Adrenal gland (tissue), 12 donors: Measurements from ENCODE around the gene PTMA. TPM values are rescaled to one million over a fixed set of nuclear protein-coding genes. Genes with fewer than 3 reads are reported as not detected.

Experiments
- DNase-seq, 7 donors: peaks; one replicate each; pipeline ENCODE4 v3.0.0-alpha.2; 2019 to 2020
- H3K27ac ChIP-seq, 5 donors: fragments of 200-600 bp; sonication (generic) in 4 of 5; 1 replicate in 3 of 5; 2 replicates in 2 of 5; pipeline versions ENCODE4 v1.5.1 to v1.8.0; 2016 to 2020; ENCODE audit warnings: mild to moderate bottlenecking in 1 of 5
- H3K27me3 ChIP-seq: fragments of 200-600 bp; 2 replicates; pipeline ENCODE4 v1.8.0; 2021
- H3K36me3 ChIP-seq, 2 donors: fragments of 200-600 bp; replicated peaks in 1 of 2; 1 replicate in 1 of 2; 2 replicates in 1 of 2; pipeline versions ENCODE4 v1.5.1 to v1.8.0; 2018 to 2022
- H3K4me1 ChIP-seq, 2 donors: fragments of 200-600 bp; replicated peaks in 1 of 2; 1 replicate in 1 of 2; 2 replicates in 1 of 2; pipeline versions ENCODE4 v1.5.1 to v1.8.0; 2018 to 2021
- H3K4me3 ChIP-seq, 4 donors: fragments of 200-600 bp; sonication (generic) in 3 of 4; one replicate each; pipeline ENCODE4 v1.5.1; 2016 to 2018
- H3K9me3 ChIP-seq, 3 donors: fragments of 200-600 bp; sonication (generic) in 1 of 3; replicated peaks in 1 of 3; 1 replicate in 2 of 3; 2 replicates in 1 of 3; pipeline versions ENCODE4 v1.5.1 to v1.8.0; 2016 to 2021
- POLR2A ChIP-seq, 2 donors: fragments of 450-650 bp; IDR thresholded peaks; one replicate each; pipeline ENCODE4 v1.6.1; 2017; ENCODE audit warnings: antibody characterized with exemption in 2 of 2, mild to moderate bottlenecking in 2 of 2, moderate library complexity in 1 of 2
- WGBS, 4 donors: extraction: QIAGEN DNeasy Blood & Tissue Kit in 2 of 4; methylation state at CpG; one replicate each; pipeline versions ENCODE4 v1.1.5 to v1.1.7; 2013 to 2017; 5-methylcytosine and 5-hydroxymethylcytosine counted together
- intact Hi-C, 2 donors: fragments of 100-400 bp; cut with DNase I; formaldehyde crosslinking; loops; one replicate each; pipeline versions ENCODE4 v1.14.1 to v1.15.0; 2022 to 2023
- polyA plus RNA-seq, 3 donors: library from polyadenylated mRNA; stranded (reverse); fragments of 200-250 nt in 2 of 3; fragments of 350-450 nt in 1 of 3; fragmentation: Illumina TruSeq in 1 of 3; extraction: RNeasy Lipid Tissue Mini Kit (QIAGEN cat#74804) in 1 of 3; gene quantifications; one replicate each; pipeline ENCODE4 v1.2.3, GENCODE V29; 2013 to 2014
- total RNA-seq, 9 donors: library from RNA; depleted of rRNA in 4 of 9; stranded (reverse); fragments of >200 nt in 4 of 9; fragments of 120-200 nt in 1 of 9; fragmentation: NEBNext Ultra II Directional in 1 of 9; extraction: Animal tissue kit (Norgen Biotek cat#: 25700) in 1 of 9; gene quantifications; one replicate each; pipeline versions ENCODE4 v1.1.0 to v1.2.4, GENCODE V29; 2013 to 2023
- TF ChIP-seq, protein P1 (sequence below), 6 experiments: fragments of 450-650 bp in 4 of 6; fragments of 200-600 bp in 2 of 6; sonication (generic) in 1 of 6; IDR thresholded peaks; 1 replicate in 5 of 6; 2 replicates in 1 of 6; pipeline versions ENCODE4 v1.5.1 to v1.8.0; 2016 to 2021; ENCODE audit warnings: antibody characterized with exemption in 6 of 6, mild to moderate bottlenecking in 2 of 6, moderate library complexity in 1 of 6
- donor health status: healthy with polysubstance abuse.
- donor health status: Bipolar disorder and iron deficiency.
- donor health status: DM: yes; HTN: yes; CAD: no.
- donor health status: DM: no; HTN: no; CAD: no.
- donor health status: DM: no; HTN: no; CAD: no.
- donor health status: DM: yes; HTN: yes; CAD: no.

The PTMA gene
- total and polyA plus RNA-seq, 12 donors, result 346 to 1,198 (median 504) TPM

DNA sequence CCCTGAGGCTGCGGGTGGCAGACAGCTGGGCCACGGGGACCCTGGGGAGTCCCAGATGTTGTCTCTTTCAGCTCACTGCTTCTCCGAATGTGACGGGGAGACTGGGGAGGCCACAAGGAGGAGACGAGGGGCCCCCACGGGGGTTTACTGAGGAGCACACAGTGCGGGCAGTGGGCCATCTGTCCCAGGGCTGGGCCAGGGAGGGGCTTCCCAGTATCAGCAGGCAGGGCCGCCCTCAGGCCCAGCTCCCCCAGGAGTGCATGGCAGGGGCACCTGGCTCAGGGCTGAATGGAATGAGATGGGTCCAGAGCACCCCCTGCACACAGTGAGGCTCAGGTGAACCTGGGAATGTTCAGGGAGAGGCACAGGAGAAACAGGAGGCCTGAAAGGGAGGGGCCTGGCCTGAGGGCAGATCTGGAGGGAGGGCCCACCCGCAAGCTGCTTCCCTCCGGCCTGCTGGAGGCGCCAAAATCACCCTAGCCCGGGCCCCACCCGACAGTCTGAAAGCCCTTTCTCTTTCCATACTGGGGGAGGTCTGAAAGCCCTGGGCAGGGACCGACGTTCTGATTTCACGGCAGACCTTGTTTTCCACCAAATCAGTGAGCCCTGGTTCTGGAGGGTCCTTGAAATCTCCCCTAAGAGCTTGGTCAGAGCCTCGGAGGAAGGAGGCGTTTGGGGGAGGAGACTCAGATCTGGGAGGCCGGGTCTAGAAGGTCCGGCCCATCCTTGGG, 35.5 kb upstream of the PTMA start:
- WGBS, 4 donors, result 59 to 75% (median 68%) methylated on average over 2 to 20 of the region's 20 CpGs
- no peak for TF ChIP-seq POLR2A (IDR thresholded peaks at IDR 0.05)
- TF ChIP-seq, protein P1, sequence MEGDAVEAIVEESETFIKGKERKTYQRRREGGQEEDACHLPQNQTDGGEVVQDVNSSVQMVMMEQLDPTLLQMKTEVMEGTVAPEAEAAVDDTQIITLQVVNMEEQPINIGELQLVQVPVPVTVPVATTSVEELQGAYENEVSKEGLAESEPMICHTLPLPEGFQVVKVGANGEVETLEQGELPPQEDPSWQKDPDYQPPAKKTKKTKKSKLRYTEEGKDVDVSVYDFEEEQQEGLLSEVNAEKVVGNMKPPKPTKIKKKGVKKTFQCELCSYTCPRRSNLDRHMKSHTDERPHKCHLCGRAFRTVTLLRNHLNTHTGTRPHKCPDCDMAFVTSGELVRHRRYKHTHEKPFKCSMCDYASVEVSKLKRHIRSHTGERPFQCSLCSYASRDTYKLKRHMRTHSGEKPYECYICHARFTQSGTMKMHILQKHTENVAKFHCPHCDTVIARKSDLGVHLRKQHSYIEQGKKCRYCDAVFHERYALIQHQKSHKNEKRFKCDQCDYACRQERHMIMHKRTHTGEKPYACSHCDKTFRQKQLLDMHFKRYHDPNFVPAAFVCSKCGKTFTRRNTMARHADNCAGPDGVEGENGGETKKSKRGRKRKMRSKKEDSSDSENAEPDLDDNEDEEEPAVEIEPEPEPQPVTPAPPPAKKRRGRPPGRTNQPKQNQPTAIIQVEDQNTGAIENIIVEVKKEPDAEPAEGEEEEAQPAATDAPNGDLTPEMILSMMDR (IDR thresholded peaks at IDR 0.05), result no peak
- Histone ChIP-seq H3K27ac (peak overlapping the region in 4 of 5 donors; percentile 47 to 83 (median 73)), H3K9me3 (no peaks in the 10 kb centered on the region), H3K36me3 (no peaks in the 10 kb centered on the region), H3K27me3 (no peaks in the 10 kb centered on the region), H3K4me1 (peaks cover 0 to 16% of the 10 kb centered on the region in 2 donors), H3K4me3 (no peak overlapping the region)
- peak in 3 of 7 donors; percentile 29 to 55 (median 38) for DNase-seq
- intact Hi-C loops, result loop anchor here in 1 of 2 donors (2.0 kb wide), 1 partner anchor 60 kb away; no protein-coding TSS in a partner anchor

DNA sequence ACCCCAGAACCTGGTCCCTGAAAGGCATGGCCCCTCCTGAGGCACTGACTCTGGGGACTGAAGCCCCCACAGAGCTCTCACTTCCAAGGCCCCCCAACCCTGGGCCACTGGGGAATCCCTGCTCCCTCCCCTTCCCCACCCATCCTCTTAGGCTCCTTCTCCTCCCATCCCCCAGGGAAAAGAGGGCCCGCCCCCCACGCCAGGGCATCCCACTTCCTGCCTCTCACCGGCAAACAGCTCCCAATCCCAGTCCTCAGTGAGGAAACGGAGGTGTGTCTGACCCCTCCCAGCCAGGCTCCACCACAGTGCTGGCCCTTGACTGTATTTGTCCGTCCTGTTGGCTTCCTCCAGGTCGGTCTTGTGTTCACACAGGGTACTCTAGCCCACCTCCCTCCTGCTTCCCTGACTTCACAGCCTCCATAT, 35.0 kb upstream of the PTMA start:
- H3K9me3 ChIP-seq, result no peaks in the 10 kb centered on the region
- no peak overlapping the region for H3K4me3 ChIP-seq
- no peaks in the 10 kb centered on the region for H3K36me3 ChIP-seq
- TF ChIP-seq POLR2A (IDR thresholded peaks at IDR 0.05), result no peak
- TF ChIP-seq, protein P1 (IDR thresholded peaks at IDR 0.05), result no peak
- no peaks in the 10 kb centered on the region for H3K27me3 ChIP-seq
- intact Hi-C loops, result loop anchor here in 1 of 2 donors (2.0 kb wide), 1 partner anchor 61 kb away; no protein-coding TSS in a partner anchor
- peaks cover 0 to 16% of the 10 kb centered on the region in 2 donors for H3K4me1 ChIP-seq
- WGBS, 4 donors, result 59 to 78% (median 71%) methylated on average over 3 to 6 of the region's 6 CpGs
- peak overlapping the region in 4 of 5 donors; percentile 47 to 83 (median 73) for H3K27ac ChIP-seq
- DNase-seq, result peak in 5 of 7 donors; percentile 40 to 76 (median 60)

DNA sequence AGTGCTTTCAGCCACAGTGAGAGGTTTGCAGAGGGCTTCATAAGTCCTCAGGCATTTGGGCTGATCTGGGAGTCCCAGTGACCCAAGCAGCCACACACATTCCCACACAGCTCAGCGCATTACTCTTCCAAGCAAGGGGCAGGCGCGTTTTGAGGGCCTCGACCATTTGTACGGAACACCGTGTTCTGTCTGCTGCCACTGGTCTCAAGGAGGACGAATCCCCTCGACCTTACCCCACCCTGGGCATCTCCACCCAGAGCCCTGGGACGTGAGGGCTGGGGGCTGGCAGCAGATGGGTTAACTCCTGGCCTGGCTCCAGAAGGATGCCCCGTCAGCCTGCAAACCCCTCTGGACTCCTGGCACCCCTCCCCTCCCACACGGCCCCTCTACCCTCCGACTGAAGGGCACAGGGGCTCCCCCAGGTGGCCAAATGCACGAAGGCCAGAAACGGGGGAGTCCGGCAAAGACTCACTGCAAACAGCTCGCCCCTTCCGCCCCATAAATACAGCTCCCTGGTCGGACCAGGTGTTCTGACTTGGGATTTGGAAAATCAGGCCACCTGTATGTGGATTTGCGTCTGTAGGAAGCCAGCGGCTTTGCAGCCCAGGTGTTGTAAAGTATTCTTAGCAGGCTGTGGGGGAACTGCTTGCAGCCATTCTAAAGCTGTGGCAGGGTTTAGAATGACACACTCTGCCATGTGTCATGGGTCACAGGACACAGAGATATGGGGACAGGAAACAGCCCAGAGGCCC, 33.6 kb upstream of the PTMA start:
- no peak overlapping the region for H3K4me3 ChIP-seq
- H3K36me3 ChIP-seq, result no peaks in the 10 kb centered on the region
- no peaks in the 10 kb centered on the region for H3K9me3 ChIP-seq
- peak; percentile 69 to 81 (median 72) for DNase-seq
- WGBS, 4 donors, result 21 to 50% (median 27%) methylated on average over 4 to 20 of the region's 20 CpGs
- TF ChIP-seq, protein P1 (IDR thresholded peaks at IDR 0.05), result peak; percentile 76 to 93 (median 84)
- peak in 1 of 2 donors; percentile 14 for TF ChIP-seq POLR2A (IDR thresholded peaks at IDR 0.05)
- intact Hi-C loops, result no loop called here
- peaks cover 0 to 16% of the 10 kb centered on the region in 2 donors for H3K4me1 ChIP-seq
- no peaks in the 10 kb centered on the region for H3K27me3 ChIP-seq
- H3K27ac ChIP-seq, result peak overlapping the region in 4 of 5 donors; percentile 7 to 83 (median 59)

DNA sequence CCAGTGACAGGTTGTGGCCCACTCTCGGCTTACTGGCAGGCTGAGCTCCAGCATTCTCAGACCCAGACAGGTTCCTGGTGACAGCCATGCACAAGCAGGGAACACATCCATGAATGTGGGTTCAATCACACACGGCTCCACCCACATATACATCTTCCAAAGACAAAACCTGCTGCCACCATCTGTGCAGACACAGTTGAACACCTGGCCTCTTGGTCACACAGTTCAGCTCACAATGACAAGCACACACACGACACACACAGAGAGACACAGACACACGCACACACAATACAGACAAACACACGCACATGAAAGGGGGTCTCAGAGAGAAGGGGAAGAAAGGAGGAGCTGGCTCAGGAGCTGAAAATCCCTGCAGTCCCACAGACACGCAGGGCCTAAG, 32.1 kb upstream of the PTMA start:
- H3K27ac ChIP-seq, result no peak overlapping the region

More for the DNA sequence above, 32.1 kb upstream of the PTMA start:
- intact Hi-C loops, result loop anchor here in 1 of 2 donors (2.0 kb wide), 1 partner anchor 63 kb away; no protein-coding TSS in a partner anchor
- no peaks in the 10 kb centered on the region for H3K27me3 ChIP-seq
- 88 to 97% (median 90%) methylated on average over 4 to 6 of the region's 6 CpGs for WGBS, 4 donors
- peaks cover 6 to 16% of the 10 kb centered on the region in 2 donors for H3K4me1 ChIP-seq
- no peaks in the 10 kb centered on the region for H3K36me3 ChIP-seq
- H3K4me3 ChIP-seq, result no peak overlapping the region
- TF ChIP-seq POLR2A (IDR thresholded peaks at IDR 0.05), result no peak
- DNase-seq, result no peak
- H3K9me3 ChIP-seq, result no peaks in the 10 kb centered on the region
